Head of caudate nucleus (tissue), 42 donors: ENCODE data around the gene ZSCAN5A.
"Not testable (repeated sequence)": the region's sequence is repeated elsewhere in the genome, so short reads cannot be mapped to it uniquely, and the experiment has no call there.

Experiments used
- DNase-seq, 42 donors: peaks; one replicate each; pipeline versions ENCODE4 v3.0.0 to v3.0.0-alpha.2; 2020 to 2021; ENCODE audit warnings: mixed read lengths in 7 of 42
- intact Hi-C: fragments of 100-400 bp; cut with DNase I; formaldehyde crosslinking; loops from one replicate; pipeline ENCODE4 v1.15.0; 2022

Gene ZSCAN5A

GRCh38 chr19:56223481-56223880, 91.2 kb downstream of the ZSCAN5A start:
- DNase-seq = no peak
- intact Hi-C loops = no loop called here

DNA sequence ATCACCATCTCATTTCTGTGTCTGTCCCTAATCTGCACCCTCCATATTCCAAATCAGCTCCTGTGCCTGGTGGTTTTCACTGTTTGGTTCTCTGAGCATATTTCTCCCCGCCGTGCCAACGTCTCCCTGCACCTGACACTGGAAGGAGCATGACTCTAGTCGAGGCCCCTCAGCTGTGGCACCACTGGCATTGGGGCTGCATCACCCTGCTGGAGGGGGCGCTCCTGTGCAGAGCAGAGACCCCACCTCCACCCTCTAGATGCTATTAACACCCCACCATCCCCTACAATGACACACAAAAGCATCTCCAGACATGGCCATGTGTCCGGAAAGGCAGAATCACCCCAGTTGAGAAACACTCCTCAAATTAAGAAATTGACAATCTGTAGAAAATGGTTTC, 91.7 kb downstream of the ZSCAN5A start:
- DNase-seq = no peak
- intact Hi-C loops = no loop called here

- no peak for DNase-seq
- intact Hi-C loops = no loop called here
Observed at GRCh38 chr19:56221851-56222250, 92.8 kb downstream of the ZSCAN5A start.

DNA sequence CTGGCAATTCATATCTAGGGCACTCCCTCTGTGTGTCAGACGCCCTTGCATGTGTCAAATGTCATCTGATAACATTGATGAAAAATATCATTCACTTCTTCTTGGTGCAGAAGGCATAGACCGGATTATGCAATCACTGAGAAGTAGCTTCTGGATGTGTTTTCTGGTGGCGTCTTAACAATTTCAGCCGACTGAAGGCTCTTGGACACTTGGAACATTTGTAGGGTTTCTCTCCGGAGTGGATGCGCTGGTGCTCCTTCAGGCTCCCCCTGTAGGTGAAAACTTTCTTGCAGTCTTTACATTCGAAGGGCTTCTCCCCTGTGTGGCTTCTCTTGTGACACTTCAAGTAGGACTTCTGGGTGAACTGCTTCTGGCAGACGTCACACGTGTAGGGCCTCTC, 93.2 kb downstream of the ZSCAN5A start:
- DNase-seq, intact Hi-C loops: not testable (repeated sequence)

GRCh38 chr19:56218961-56219360, 95.7 kb downstream of the ZSCAN5A start:
- no peak for DNase-seq

GRCh38 chr19:56217039-56217949, 97.3 kb downstream of the ZSCAN5A start:
- intact Hi-C loops = no loop called here
- DNase-seq = peak in 12 of 42 donors; percentile 5 to 51 (median 12)

More at GRCh38 chr19:56218961-56219360, 95.7 kb downstream of the ZSCAN5A start:
- intact Hi-C loops = no loop called here

- intact Hi-C loops = no loop called here
- DNase-seq = no peak
Observed at GRCh38 chr19:56211718-56212117, 102.9 kb downstream of the ZSCAN5A start.

DNA sequence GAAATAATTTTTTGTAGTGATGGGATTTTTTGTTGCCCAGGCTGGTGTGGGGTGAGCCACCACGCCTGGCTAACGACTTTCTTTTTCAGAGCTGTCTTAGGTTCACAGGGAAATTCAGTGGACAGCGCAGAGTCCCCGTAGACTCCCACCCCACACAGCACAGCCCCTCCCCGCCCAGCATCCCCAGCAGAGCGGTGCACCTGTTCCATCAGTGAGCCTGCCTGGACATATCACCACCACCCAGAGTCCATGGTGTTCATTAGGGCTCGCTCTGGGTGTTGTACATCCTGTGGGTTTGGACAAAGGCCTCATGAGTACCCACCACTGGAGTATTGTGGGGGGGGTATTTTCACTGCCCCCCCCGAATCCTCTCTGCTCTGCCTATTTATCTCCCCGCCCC, 104.6 kb downstream of the ZSCAN5A start:
- intact Hi-C loops, DNase-seq: not testable (repeated sequence)

GRCh38 chr19:56209091-56209490, 105.5 kb downstream of the ZSCAN5A start:
- intact Hi-C loops = no loop called here
- no peak for DNase-seq

GRCh38 chr19:56207581-56207980, 107.1 kb downstream of the ZSCAN5A start:
- intact Hi-C loops, DNase-seq: not testable (repeated sequence)

DNA sequence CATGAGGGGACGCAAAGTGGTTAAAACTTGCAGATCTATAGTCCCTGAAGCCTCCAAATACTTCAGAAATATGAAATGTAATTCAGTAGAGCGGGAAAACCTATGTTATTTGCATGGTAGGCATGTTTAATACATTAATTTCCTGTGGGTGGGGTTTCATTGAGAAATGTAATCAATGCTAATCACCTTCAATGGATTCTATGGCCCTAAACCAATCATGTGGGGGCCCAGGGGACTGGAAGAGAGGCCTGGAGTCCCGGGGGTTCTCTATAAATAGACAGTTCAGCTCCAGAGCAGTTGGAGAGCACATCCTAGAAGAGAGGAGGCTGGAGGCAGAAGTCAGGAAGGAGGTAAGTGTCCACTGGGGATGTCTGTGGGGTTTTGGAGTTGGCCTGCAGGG, 112.7 kb downstream of the ZSCAN5A start, which contains the start of gene ZSCAN5C:
Gene ZSCAN5C, plus strand, starts transcription at position 301 of the 400 bp plus-strand sequence. CDS start 3,641 bp downstream, outside the sequence.
- DNase-seq = no peak
- intact Hi-C loops = no loop called here

DNA sequence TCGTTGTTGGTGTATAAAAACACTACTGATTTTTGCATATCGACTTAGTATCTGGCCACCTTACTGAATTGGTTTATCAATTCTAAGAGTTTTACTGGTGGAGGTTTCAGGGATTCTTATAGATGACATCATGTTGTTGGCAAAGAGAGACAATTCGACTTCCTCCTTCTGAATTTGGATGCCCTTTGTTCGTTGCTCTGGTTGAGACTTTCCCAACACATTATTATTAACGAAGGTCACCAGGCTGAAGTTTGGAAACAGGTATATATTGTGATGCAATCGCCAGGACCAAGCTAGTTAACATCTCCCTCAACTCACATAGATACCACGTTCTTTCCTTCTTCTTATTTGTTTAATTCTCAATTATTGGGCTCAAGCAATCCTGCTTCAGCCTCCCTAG, 115.0 kb downstream of the ZSCAN5A start:
- intact Hi-C loops = no loop called here

GRCh38 chr19:56197646-56198045, 117.0 kb downstream of the ZSCAN5A start, which contains the start of gene ZSCAN5B:
Gene ZSCAN5B (minus strand): TSS chr19:56197783. CDS start chr19:56193052, 4,731 bp downstream.
- intact Hi-C loops, DNase-seq: not testable (repeated sequence)

More for the DNA sequence above, 115.0 kb downstream of the ZSCAN5A start:
- DNase-seq = no peak

DNA sequence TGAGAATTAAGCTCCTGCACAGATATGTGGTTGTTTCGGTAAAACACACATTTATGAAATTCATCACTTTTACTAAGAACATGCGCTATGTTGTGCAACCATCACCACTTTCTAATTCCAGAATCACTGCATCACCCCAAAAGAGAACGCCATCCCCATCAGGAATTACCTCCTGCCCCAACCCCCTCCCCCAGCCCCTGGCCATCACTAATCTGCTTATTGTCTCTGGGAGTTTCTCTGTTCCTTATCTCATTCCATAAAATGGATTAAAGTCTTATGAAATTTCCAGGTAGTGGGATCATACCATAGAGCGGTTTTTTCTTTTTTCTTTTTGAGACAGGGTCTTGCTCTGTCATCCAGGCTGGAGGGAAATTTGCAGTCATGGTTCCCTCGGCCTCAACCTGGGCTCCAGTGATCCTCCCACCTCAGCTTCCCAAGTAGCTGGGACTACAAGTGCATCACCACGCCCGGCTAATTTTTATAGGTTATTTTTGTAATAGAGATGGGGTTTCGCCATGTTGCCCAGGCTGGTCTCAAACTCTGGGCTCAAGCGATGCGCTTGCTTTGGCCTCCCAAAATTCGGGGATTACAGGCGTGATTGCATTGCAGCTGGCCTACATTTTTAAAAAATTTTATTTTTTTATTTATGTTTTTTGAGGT, 120.5 kb downstream of the ZSCAN5A start:
- DNase-seq = no peak
- intact Hi-C loops = no loop called here

GRCh38 chr19:56191711-56192110, 122.9 kb downstream of the ZSCAN5A start:
- no peak for DNase-seq
- intact Hi-C loops = no loop called here

DNA sequence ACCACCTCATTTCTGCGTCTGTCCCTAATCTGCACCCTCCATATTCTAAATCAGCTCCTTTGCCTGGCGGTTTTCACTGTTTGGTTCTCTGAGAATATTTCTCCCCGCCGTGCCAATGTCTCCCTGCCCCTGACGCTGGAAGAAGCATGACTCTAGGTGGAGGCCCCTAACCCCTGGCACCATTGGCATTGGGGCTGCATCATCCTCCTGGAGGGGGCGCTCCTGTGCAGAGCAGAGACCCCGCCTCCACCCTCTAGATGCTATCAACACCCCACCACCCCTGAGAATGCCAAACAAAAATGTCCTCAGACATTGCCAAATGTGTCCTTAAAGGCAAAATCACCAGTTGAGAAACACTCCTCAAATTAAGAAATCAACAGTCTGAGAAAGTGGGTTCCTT, 123.5 kb downstream of the ZSCAN5A start:
- no peak for DNase-seq
- intact Hi-C loops = no loop called here

- intact Hi-C loops = no loop called here
- no peak for DNase-seq
Observed at GRCh38 chr19:56189785-56190184, 124.9 kb downstream of the ZSCAN5A start.

- intact Hi-C loops = no loop called here
- no peak for DNase-seq
Observed at GRCh38 chr19:56177564-56178243, 136.9 kb downstream of the ZSCAN5A start.

- DNase-seq = no peak
- intact Hi-C loops = no loop called here
Observed at GRCh38 chr19:56176881-56177280, 137.8 kb downstream of the ZSCAN5A start.
